NCI-H446 (cell line): Measurements from ENCODE around the gene EXTL1.

ENCODE experiments used
- DNase-seq, 2 experiments: peaks; one replicate each; lab custom pipeline; 2025; lab: John Stamatoyannopoulos, UW

EXTL1 gene

DNA sequence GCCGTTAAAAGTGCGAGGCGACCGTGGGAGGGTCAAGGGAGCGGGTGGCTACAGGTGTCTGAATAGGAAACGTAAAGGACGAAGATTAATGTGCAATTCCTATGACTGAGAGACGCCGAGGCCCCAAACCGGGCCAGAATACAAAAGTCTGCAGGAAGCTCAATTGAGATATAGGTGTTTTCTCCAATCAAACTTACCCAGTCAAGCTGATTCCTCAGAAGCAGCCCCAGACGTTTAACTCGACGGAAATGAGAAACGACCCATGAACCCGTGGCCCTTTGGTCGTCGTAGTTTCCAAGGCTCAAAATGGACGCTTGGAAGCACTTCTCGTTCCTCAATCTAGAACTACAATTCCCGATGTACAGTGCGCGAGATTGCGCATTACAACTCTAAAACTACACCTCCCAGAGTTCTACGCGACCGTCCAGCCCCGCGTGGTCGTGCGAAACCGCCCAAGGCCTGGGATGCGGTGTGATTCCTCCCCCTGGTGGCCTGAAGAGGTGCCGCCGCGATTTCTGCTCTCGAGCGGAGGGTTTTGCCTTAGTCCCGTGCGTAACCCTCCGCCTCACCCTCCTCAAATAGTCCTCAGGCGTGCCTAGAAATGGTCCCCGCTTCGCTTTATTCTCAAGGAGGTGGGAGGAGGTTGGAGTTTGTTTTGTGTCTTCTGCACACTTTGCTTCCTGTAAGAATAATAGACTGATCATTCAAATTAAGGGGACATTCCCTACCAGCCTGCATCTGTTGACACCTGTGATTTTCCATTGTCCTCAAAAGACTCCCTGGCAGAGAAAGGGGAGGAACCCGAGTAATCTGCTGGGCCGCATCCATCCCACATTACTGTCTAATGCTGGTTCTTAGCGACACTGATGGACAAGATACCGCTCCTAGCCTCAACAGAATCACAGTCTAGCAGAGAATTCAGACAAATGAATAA lies 23.5 kb upstream of the EXTL1 start, which contains the start of gene PAFAH2:
PAFAH2 (minus strand) TSS at position 236 of the 934 bp plus-strand sequence. CDS start 7,247 bp downstream, outside the sequence.
- peak; percentile 99 to 100 for DNase-seq

DNA sequence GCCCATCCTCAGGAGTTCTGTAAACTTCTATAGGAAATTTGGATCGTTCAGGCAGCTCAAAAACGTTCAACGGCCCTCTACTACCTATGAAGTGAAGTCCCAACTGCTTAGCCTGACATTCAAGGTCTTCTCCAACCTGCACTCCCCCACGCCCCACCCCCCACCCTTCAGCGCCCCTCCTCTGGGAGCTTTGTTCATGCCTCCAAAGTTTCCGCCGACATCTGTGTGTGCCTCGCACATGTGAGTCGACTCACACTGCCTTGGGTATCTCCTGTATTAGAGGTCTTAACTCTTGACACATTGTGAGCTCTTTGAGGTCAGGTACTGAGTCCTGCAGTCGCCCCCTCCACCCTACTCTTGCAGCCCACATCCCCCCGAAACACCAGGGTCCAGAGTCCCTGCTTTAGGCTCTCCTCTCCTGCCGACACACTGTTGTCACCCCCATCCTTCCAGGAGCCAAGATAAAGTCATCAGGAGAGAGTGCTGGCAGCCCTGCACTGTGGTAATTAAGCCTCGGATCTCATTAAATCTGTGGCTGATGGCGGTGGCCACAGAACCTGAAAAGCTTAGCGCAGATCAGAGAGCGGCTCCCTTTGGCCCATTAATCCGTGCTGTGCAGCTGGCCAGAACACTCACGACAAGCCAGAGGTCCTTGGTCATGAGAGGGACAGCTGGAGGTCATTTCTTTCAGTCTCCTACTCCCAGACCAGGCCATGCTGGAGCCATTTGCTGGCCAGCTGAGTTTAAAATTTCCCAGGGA lies 22.4 kb upstream of the EXTL1 start:
- no peak for DNase-seq

DNA sequence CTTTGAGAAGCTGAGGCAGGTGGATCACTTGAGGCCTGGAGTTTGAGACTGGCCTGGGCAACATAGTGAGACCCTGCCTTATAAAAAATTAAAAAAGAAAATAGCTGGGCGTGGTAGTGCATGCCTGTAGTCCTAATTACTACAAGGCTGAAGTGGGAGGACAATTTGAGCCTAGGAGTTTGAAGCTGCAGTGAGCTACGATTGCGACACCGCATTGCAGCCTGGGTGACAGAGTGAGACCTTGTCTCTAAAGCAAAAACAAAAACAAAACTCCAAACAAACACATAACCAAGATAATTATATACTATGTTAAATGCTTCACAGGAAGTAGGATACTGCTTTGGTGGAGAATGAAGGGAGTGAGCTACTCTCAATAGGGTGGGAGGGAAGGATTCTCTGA lies 18.3 kb upstream of the EXTL1 start:
- DNase-seq, result no peak

DNA sequence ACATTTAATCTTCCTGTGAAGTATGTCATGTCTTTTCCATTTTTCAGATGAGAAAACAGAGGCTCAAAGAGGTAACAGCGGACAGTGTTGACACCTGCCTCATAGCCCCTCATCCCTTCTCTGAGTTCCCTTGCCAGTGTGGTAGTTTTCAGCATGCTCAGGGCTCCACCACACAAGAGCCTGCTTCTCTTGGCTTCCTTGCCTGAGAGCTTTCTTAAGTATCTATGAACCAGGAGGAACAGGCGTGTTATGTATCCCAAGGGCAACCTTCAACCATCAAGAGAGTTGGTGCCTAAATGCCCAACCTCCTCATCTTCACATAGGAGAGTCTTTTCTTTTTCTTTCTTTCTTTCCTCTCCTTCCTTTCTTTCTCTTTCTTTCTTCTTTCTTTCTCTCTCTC lies 17.8 kb upstream of the EXTL1 start:
- no peak for DNase-seq

DNA sequence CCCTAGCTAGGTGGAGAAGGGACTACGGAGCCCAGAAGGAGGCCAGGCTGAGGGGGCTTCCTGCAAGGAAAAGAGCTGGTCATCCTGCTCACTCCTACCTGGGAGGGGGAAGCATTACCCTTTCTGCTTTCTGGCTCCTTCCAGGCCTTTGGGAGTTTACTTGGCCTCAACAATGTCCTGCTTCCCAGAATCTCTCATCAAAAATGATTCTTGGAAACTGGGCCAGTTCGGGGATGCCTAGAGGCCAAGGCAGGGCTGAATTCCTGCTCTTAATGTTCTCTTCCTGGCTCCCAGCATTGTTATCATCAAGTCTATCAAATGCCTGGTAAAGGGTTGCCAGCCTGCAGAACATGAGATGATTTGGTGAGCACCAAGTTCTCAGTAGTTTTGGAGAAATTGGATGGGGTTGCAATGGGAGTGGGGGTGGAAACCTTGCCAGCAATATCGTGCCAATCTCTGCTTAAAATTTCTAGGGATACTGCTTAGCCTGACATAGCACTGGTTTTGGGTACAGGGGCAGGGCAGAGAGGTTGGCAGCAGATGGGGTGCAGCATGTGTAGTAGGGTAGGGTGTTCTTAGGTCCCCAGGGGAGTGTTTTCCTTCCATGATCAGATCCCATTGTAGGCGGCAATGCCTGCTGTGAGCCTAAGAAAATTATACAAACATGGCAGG lies 16.0 kb upstream of the EXTL1 start:
- DNase-seq, result no peak

DNA sequence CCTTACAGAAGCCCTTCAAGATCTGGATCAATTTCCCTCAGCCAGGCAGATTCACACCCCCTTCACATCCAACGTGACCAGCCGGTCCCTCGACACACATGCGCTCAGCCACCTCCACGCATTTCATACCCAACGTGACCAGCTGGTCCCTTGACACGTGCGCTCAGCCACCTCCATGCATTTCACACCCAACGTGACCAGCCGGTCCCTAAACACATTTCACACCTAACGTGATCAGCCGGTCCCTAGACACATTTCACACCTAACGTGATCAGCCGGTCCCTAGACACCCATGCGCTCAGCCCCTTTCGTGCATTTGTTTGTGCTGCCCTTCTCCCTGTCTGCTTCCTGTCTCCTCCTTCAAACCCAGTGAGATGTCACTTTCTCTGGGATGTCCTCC lies 14.9 kb upstream of the EXTL1 start:
- DNase-seq, result no peak

DNA sequence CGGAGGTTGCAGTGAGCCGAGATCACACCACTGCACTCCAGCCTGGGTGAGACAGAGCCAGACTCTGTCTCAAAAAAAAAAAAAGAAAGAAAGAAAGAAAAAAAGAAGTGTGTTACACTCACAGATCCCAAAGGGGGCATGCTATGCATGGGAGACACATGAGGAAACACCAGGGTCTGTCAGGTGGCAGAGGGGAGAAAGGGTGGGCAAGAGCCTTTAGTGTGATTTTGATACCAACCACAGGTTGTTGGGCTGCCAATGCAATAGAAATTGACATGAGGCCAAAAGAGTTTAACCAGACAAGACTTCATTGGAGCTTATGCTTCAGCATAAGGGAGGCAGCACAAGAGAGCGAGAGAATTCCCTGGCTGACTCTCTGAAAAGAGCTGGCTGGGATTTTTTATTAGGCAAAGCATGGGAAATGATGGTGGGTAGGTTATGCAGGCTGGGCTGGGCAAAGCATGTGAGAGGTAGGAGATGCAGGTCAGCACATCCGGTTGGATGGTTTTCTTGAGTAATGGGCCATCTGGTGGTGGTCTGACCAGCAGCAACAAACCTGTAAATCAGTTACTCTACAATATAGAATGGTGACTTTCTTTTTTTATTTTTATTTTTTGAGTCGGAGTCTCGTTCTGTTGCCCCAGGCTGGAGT lies 11.7 kb upstream of the EXTL1 start:
- DNase-seq, result peak in 1 of 2 experiments; percentile 58

DNA sequence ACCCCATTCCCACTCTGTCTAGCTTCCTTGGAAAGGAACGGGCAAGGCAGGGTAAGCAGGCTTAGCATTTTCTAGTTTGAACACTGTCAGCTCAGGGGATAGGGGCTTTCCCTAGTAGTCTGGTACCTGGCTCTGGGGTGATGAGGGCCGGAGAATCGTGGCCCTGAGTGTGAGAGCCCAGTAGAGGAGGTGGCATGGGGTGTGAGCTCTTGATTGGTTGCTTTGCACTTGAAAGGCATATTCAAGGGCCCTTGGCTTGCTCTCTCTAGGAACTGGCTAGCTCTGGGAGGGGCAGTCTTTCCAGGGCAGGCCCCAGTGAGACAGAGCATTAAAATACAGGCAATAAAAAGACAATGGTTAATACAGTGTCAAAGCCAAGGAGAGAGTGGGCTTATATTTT lies 10.8 kb upstream of the EXTL1 start:
- DNase-seq, result no peak

DNA sequence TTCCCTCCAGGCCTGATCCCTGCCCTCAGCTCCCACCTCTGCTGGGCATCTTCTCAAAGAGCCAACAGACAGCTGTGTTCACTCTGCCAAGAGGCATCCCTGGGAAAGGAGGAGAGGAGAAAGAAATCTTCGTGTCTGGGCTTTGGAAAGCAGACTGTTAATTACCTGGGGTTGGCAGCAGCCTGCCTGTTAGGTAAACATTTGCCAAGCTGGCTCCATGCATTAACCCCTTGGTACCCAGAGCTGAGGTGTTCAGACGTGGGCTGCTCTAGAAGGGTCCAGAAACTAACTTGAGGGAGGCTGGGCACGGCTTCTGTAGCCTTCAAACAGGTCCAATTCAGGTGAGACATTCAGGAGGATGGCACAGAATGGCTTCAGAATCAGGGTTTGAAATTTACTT lies 8.7 kb upstream of the EXTL1 start:
- DNase-seq, result no peak

DNA sequence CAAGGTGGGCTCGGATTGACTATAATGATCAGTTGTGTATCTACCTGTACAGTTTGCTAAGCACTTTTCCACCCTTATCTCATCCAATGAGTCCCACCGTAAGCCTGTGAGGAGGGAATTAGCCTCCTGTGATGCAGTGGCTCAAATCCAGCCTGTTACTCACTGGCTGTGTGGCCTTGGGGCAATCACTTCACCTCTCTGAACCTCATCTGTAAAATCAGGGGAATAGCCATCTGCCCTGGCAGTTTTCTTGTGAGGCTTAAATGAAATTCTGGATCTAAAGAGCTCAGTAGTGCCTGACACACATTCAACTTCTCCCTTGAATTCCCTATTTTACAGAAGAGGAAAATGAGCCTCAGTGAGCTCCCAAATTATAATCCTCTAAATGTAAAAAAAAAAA lies 7.4 kb upstream of the EXTL1 start:
- DNase-seq, result no peak

DNA sequence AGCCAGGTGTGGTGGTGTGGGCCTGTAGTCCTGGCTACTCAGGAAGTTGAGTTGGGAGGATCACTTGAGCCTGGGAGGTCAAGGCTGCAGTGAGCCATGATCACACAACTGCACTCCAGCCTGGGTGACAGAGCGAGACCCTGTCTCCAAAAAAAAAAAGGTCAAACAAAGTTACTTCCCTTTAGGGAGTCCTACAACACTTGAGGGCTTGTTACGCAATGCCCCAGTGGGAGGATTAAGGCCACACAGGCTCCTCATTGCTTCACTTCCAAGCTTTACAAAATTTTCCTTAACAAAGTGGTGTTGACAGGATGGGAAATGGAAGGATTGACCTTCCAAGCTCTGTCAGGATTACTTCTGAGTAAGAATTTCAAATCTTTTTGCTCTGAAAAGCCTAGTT lies 6.2 kb upstream of the EXTL1 start:
- no peak for DNase-seq

DNA sequence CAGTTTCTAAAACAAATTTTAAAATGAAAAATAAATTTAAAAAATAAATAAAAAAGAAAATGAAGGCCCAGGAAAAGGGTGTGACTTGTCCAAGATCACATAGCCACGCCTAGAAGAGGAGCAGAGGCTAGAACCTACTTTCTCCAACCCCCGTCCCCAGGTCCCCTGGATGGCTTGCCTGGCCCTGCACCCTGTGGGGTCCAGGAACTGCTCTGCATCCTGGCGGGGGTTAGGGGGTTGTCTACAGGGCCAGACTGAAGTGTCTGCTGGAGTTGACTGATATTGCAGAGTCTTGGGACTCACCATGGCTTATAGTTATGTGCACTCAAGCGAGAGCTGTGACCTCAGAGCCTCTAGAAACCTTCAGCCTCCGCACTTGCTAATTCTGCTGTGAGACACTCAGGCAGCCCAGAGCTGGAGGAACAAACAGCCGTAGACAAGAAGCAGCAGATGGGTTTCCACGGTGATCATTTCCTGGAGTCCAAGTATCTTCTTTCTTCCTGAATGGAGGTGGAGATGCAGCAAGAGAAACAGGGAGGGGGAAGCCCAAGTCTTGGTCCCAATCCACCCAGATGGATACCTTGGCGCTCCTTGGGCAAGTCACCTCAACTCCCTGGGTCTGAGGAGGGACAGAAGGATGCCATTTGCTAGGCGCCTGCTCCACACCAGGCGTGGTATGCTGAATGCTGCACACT lies 5.2 kb upstream of the EXTL1 start:
- peak in 1 of 2 experiments; percentile 64 for DNase-seq

DNA sequence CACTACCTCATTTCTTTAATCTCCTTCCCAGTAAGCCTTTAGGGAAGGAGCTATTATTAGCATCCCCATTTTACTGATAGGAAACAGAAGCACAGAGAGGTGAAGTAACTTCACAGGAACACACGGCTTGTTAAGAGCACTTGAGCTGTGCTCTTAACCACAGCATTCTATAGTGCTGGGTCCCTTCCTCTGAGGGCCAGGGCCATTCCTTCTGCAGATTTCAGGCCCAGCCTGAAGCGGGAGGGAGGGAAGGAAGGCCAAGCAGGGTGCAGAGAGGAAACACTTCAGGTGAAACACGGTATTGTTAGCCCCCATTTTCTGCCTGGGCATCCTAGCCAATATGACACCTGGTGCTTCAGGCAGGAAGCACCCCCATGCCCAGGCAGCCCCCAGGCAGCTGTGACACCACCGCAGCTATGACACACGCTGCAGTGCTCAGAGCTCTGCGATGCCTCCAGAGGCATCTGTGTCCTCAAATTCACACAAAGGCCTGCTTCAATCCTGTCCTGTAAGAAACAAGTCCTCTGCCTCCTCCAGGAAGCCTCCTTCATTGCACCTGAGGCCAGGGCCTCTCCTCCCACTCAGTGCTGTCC lies 4.5 kb upstream of the EXTL1 start:
- no peak for DNase-seq

DNA sequence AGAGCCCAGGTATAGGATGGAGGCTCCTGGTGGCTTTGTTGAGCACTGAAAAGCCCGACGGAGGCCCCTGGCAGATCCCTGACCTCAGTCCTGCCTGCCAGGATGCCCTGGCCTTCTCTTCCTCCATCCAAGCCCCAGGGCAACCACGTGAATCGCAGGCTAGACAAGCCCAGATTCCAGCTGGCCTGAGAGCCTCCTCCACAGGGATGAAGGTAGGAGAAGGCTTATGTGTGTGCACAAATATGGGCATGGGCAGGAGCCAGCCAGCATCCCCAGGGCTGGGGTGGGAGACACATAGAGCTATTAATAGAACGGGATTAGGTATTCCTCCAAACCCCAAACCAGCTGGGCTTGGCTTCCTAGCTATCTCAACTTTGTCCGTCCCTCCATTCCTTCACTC lies 4.0 kb upstream of the EXTL1 start:
- no peak for DNase-seq

DNA sequence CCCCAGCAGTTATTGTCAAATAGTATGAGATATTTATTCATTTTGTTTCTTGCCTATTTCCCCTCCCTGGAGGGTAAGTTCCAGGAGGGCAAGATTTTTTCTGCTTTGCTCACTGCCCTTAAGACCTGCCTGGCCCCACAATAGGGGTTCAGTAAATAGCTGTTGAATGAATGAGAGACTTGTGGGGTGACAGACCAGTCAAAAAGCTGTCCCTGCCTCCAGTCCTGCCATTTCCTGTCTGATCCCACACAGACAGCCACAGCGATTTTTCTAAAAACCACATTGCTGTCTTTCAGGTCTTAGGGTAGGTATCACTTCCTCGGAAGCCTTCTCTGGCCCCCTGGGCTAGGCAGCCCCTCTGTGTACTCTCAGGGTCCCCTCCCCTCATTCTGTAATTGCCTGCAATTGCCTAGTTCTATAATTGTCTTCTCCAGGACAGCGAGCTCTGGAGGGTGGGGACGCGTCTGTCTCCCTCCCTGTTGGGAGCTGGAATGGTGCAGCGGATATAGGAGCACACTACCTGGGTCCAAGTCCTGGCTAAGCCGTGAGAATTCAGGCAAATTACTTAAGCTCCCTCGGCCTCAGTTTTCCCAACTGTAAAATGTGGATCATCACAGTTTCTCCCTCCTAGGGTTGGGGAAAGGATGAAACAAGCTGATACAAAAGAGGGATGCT lies 1.8 kb upstream of the EXTL1 start:
- DNase-seq, result no peak

DNA sequence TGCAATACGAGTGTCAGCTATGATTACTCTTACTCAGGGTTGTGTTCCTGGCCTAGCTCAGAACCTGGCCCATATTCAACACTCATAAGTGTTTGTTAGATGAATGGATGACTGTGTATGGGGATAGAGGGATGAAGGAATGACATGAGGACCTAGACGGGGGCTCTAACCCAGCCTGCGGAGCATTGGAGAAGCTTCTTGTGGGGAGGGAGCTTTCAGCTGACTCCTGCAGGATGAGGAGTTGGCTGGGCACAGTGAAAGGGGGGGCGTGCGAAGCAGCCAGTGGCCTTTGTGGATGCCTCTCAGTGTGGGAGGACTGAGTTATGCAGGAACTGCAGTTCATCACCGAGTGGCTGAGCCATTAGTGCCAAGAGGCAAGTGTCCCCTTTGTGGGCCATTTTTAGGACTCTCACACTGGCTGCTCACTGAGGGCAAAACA lies 1.2 kb upstream of the EXTL1 start:
- DNase-seq, result no peak

DNA sequence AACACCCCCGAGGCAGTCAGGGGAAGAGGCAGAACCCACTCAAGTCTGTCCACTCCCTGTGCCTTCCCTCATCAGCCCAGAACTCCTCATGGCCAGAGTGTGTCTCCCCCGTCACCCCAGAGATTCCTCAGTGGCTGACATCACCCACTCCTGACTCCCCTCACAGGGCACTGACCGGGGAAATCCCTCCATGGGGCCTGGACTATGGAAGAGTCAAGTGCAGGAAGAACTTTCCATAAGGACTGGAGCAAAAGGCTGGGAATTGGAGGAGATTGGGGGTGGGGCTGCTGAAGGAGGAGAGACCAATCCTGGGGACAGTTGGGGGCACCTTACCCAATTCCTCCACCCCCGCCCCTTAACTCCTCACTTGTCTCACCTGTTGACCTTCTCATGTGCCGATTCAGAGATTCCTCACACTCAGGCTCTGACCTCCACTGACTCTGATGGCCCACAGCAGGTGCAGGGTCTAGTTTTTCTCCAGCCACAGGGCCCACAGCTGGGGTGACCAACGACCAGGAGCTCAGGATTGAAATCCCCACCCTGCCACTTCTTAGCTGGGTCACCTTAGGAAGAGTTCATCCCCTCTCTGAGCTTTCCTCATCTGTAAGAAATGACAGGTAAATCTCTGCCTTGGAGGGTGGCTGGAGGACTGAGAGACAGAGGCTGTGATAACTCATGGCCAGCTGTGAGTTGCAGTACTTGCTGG lies 481 bp upstream of the EXTL1 start:
- no peak for DNase-seq

DNA sequence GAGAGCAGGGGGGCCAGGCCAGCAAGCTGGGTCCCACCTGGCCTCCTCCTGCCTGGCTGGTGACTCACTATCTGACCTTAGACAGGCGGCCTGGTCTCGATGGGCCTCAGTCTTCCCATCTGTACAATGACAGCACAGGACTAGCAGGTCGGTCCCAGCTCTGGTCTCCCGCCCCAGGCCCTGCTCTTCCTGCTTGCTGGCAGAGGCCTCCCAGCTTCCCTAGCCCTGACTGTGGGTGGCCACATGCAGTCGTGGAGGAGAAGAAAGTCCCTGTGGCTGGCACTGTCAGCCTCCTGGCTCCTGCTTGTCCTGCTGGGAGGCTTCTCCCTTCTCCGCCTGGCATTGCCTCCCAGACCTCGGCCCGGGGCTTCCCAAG lies 817 bp downstream of the EXTL1 start:
- no peak for DNase-seq

DNA sequence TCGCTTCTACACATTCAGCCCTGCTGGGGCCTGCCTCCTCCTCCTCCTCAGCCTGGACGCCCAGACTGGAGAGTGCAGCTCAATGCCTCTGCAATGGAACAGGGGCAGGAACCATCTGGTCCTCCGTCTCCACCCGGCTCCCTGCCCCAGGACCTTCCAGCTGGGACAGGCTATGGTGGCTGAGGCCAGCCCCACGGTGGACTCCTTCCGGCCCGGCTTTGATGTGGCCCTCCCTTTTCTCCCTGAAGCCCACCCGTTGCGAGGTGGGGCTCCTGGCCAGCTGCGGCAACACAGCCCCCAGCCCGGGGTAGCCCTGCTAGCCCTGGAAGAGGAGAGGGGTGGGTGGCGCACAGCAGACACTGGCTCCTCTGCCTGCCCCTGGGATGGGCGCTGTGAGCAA lies 1.4 kb downstream of the EXTL1 start:
- no peak for DNase-seq

DNA sequence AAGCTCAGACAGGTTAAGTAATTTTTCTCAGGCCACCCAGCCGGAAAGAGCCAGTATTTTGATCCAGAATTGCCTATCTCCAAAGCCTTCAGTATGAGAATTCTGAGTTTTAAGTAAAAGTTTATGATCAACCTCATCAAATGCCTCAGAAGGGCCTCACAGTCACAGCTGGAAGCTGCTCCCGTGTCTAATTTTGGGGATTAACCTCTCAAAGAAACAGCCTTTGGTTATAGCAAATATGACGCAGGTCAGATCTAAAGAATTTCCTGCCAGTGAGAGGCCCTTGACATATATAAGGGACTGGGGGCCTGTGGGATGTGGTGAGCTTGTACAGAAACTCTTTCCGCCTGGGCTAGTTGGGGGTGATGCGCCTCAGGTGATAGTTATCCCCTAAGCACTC lies 2.3 kb downstream of the EXTL1 start:
- DNase-seq, result no peak
